NCI-H82 treated with DMSO at 0.1 percent for 48 hours (cell line): ENCODE results near the gene CCDC9.
"Not testable (repeated sequence)": the region's sequence is repeated elsewhere in the genome, so short reads cannot be mapped to it uniquely, and the experiment has no call there.

Experiments
- DNase-seq: peaks from one replicate; lab custom pipeline; 2025; ENCODE audit not compliant: unreplicated experiment; lab: John Stamatoyannopoulos, UW

The CCDC9 gene

DNA sequence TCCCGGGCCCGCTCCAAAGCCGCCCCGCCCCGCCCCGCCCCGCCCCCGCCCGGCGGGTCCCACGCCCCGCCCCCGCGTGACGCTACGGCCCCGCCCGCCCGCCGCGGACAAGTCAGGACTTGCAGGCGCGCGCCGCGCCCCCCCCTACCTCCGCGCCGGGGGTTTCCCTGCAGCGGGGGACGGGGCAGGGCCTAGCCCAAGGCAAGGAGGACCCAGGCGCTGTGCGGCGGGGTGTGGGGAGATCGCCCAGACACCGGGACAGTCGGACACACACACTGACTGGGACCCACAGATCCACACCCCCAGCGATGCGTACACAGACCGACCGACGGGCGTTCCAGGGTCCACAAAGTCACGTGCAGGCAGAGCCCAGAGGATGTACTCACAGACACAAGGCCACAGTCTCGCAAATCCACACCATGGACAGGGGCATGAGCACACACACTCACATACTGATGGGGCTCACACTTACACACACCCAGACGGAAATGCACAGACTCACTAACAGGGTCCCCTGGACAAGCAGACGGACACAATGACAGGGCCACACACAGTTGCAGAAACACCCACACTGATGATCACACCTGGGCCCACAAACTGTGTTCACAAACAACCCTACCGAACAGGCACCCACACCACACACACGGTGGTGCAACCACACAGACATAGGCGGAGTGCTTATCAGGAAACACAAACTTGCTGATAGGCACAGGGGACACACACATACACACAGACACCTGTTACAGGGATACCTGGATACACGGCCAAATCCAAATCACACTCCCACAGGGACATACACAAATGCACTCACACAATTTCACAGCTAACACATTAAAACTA is 24.9 kb upstream of the CCDC9 start:
- peak; percentile 29 for DNase-seq

DNA sequence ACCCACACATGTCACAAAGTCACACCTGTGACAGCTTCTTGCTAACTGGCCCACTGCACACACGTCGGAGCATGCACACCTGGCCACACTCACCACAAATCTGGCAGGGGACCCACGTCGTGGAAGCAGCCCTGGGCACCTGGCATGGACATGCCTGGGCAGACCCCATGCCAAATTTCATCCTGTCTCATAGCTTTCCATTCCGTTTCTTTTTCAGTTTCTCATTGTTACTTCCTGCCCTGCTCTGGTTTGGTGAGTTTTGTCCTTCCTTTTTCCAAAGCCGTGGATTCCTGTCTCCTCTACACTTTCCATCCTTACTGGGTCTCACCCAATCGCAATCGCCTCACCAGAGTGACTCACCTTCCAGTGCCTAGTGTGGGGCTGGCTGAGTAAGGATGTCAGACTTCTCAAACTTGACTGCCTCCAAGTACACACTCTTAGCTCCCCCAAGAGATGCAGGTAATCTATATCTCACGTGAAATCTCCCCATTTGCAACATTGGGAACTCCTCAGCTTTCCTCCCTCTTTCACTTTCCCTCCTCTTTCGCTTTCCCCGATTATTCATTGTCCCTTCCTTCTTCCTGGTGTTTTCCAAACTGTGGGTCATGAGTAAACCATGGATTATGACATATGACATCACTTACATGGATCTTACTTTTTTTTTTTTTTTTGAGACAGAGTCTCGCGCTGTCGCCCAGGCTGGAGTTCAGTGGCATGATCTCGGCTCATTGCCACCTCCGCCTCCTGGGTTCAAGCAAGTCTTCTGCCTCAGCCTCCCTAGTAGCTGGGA is 23.7 kb upstream of the CCDC9 start:
- DNase-seq = no peak

- DNase-seq = no peak
These were observed 20.2 kb upstream of the CCDC9 start for GRCh38 chr19:47236072-47236675.

- no peak for DNase-seq
These were observed 17.2 kb upstream of the CCDC9 start for GRCh38 chr19:47239152-47239551.

- DNase-seq = no peak
These were observed 16.6 kb upstream of the CCDC9 start for GRCh38 chr19:47239610-47240296.

DNA sequence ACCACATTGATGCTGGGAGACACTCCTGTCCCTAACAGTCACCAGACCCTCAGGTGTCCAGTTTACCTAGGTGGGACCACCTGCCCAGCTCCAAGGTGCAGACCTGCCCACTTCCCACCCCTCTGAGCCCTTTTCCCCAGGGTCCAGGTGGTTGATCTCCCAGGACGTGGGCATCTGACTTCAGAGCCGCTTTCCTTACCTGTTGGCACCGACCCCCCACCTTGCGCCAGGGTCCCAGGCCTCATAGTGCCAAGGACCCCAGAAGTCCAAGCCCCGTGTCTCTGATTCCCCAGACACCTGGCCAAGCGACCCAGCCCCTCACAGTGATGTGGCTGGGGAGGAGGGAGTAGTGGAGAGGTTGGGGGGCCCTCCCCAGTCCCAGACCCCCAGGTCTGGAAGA is 15.8 kb upstream of the CCDC9 start:
- DNase-seq = no peak

- DNase-seq = no peak
These were observed 15.1 kb upstream of the CCDC9 start for GRCh38 chr19:47240996-47241918.

- no peak for DNase-seq
These were observed 14.3 kb upstream of the CCDC9 start for GRCh38 chr19:47241919-47242577.

DNA sequence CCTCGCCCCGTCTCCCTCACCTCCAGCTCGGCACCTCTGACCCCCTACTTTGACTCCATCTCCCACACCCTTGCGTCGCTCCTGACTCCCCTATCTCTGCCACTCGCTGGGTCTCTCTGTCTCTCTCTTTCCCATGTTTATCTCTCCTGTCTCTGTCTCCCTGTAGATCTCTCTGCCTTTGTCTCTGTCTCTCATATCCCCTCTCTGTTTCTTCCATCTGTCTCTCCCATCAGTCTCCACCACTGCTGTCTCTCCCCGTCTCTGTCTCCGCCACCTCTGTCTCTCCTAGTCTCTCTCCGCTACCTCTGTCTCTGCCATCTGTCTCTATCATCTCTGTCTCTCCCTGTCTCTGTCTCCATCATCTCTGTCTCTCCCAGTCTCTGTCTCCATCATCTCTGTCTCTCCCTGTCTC is 13.0 kb upstream of the CCDC9 start:
- DNase-seq = no peak

DNA sequence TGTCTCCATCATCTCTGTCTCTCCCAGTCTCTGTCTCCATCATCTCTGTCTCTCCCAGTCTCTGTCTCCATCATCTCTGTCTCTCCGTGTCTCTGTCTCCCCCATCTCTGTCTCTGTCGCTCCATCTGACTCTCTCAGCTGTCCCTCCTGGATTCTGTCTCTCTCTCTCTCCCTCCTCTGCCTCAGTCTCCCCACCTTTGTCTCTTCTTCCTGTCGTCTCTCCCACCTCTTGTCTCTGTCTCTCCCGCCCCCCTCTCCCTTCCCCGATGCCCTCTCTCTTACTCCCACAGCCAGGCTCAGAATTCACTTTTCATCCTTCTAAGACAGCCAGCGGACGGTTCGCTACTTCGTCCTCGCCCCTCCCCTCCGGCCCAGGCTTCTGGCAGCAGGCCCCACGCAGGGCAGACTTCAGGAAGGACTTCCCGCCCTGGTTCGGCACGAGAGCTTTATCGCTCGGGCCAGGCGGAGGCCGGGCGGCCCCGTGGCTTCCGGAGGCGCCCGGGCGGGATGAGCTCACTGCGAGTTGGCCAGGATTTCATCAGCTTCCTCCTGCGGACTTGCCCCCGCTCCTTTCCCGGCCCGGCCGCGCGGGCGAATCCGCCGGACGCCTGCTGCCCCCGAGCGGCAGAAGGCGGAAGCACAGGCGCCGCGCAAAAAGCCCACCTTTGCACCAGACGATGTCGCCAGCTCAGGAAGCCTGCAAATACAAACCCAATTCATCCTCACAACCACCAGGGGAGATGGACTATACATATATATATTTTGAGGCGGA is 12.4 kb upstream of the CCDC9 start:
- peak; percentile 65 for DNase-seq

DNA sequence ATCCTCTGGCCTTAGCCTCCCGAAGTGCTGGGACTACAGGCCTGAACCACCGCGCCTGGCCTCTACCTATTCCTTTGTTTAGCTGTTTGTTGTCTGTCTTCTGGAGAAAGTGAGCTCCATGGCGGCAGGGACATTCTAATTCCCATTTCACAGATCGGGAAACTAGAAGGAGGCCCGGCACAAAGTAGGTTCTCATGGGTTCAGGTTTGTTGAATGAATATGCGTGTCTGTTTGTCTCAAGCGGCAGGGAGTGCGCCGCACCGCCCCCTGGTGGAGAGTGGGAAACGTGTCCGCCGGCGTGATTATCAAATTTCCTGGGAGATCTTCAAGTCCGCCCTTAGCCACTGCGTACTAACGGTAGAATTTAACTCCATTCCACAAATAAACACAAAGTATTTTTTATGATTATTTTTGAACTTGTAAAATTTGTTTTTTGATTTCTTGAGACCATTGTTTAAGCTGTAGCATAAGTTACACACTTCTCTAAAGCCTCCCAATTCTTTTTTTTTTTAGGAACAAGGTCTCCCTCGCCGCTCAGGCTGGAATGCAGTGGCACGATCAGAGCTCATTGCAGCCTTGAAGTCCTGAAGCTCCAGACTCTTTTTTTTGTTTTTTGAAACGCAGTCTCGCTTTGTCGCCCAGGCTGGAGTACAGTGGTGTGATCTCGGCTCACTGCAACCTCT is 8.9 kb upstream of the CCDC9 start:
- DNase-seq = peak; percentile 50

DNA sequence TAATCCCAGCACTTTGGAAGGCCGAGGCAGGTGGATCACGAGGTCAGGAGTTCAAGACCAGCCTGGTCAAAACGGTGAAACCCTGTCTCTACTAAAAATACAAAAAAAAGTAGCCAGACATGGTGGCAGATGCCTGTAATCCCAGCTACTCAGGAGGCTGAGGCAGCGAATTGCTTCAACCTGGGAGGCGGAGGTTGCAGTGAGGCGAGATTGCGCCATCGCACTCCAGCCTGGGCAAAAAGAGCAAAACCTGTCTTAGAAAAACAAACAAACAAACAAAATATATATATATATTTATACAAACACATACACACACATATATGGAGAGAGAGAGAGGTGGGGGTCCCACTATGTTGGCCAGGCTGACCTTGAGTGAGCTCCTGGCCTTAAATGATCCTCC is 3.3 kb upstream of the CCDC9 start:
- not testable (repeated sequence) for DNase-seq

- DNase-seq = no peak
These were observed 2.9 kb upstream of the CCDC9 start for GRCh38 chr19:47253467-47253881.

GRCh38 chr19:47253970-47254369 is 2.4 kb upstream of the CCDC9 start:
- DNase-seq = no peak

DNA sequence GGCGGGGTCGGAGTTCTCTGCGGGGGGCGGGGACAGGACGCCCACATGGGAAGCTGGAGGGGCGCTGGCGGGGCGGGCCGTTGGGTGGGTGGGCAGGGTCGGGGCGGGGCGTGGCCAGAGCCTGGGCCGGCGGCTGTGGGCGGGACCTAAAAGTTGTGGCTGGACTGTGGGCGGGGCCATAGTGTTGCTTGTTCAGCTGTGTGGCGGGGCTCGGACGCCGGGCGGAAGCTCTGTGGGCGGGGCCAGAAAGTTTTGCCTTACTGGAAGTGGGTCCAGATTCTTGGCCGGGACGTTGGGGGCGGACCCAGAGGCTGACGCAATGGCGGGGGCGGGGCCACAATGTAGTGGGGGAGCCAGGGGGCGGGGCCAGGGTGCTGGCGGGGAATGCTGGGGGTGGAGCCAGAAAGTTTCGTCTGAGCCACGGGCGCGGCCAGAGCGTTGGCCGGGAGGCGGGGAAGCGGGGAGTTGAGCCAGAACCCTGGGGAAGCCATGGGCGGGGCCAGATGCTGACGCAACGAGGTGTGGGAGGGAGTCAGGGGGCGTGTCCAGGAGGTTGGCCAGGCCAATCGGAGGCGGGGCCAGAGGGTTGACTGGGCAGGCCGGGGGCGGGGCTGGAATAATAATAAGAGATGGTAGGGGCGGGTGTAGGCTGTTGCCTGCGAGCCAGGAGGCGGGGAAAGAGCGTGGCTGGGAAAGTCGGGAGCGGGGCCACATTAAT is 527 bp downstream of the CCDC9 start:
- DNase-seq = peak; percentile 100

- DNase-seq = no peak
These were observed 1.3 kb downstream of the CCDC9 start for GRCh38 chr19:47257411-47258169.

DNA sequence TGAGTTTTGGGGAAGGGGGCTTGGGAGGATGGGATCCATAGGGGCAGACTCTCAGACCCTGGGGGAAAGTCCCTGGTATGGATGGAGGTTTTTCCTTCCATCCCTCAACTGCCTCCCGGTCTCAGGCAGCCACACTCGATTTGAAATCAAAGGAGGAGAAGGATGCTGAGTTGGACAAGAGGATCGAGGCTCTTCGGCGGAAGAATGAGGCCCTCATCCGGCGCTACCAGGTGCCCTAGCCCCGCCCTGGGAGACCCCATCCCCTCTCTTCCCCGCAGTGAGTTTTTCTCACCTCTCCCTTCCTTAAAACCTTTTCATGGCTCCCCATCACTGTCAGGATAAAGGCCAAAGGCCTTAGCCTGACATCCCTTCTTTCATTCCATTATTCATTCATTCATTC is 2.1 kb downstream of the CCDC9 start:
- DNase-seq = no peak
